SHP77 treated with DMSO at 0.1 percent for 48 hours (cell line): ENCODE results near the gene SPINT2.
"Not testable (repeated sequence)": the region's sequence is repeated elsewhere in the genome, so short reads cannot be mapped to it uniquely, and the experiment has no call there.

Experiments
- DNase-seq: peaks from one replicate; lab custom pipeline; 2025; lab: John Stamatoyannopoulos, UW

The SPINT2 gene

DNA sequence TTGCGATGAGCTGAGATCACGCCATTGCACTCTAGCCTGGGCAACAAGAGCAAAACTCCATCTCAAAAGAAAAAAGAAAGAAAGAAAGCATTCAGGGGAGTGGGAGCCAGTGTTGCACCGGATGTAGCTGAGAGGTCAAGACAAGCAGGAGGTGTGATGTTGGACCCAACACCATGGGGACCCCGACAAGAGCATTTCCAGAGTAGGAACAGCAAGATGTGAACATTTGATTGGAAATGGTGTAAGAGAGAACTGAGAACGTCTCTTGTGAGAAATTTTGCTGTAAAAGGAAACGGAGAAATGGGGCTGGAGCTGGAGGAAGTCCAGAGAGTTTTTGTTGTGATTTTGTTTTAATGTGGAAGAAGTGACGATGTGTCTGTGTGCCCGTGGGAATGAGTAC lies 24.6 kb upstream of the SPINT2 start:
- no peak for DNase-seq

DNA sequence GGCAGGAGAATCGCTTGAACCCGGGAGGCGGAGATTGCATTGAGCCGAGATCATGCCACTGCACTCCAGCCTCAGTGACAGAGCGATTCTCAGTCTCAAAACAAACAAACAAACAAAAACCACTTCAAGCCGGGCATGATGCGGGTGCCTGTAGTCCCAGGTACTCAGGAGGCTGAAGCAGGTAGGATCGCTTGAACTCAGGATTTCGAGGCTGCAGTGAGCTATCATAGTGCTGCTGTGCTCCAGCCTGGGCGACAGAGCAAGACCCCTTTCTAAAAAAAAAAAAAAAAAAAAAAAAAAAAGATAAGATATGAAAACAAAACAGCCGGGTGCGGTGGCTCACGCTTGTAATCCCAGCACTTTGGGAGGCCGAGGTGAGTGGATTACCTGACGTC lies 21.1 kb upstream of the SPINT2 start:
- DNase-seq, result no peak

DNA sequence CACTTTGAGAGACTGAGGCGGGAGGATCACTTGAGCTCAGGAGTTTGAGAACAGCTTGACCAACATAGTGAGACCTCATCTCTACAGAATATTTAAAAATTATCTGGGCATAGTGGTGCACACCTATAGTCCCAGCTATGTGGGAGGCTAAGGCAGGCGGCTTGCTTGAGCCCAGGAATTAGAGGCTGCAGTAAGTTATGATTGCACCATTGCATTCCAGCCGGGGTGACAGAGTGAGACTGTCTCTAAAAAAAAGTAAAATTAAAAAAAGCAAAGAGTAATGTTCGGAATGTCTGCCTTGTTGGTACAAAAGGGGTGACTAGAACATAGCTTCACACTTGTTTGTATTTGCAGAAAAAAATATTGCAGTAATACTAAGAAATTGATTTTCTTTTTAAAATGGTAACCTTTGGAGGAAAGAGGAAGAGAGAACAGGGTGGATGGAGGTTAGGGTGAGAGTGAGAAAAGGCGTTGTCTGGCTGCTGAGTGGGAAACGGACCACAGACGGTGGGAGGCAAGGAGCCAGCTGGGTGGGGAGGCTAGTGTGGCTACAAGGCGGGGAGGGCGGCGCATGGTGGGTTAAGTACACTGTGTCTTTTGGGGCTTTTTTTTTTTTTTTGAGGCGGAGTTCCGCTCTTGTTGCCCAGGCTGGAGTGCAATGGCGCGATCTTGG lies 18.4 kb upstream of the SPINT2 start:
- DNase-seq, result no peak

DNA sequence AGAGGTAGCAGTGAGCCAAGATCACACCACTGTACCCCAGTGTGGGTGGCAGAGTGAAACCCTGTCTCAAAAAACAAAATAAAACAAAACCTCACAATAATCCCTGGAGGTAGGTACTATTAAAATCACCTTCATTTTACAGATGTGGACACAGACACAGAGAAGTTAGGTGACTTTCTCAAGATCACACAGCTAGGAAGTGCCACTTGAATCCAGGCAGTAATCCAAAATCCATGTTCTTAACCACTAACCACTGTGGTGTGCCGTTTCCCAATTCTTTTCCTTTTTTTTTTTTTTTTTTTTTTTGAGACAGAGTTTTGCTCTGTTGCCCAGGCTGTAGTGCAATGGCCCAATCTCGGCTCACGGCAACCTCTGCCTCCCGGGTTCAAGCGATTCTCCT lies 17.2 kb upstream of the SPINT2 start:
- DNase-seq, result no peak

DNA sequence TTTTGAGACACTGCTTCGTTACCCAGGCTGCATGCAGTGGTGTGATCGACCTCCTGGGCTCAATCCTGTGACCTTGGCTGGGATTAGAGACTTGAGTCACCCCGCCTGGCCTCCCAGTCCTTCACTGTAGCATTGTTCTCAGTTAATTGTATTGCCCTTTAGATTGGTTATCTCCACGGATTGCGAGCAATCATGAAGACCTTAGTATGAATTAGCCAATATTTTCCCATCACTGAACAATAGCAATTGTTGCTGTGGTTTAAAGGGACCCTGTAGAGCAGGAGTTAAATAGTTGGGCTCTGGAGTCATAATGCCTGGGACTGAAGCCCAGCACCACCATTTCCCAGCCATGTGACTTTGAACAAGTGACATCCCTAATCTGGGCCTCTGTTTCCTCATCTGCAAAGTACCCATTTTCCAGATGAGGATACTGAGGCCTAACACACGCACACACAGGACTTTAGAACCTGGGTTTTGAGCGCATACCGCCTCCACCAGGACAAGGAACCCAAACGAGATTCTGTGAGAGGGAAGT lies 16.6 kb upstream of the SPINT2 start:
- no peak for DNase-seq

DNA sequence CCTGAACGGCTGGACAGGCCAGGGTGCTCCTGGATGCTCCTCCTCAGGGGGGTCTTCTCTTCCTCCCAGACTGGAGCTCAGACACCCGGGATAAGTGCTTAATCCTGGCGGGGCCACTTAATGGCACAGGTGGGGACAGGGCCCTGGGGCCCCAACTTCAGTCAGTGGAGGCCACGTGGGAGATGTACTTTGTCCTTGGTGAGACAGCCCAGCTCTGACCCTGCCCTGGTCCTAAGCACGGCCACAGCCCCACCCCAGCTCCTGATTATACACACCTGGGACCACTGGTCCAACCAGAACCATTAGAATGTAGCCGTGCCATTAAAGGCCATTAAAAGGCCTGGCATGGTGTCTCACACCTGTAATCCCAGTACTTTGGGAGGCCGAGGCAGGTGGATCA lies 16.0 kb upstream of the SPINT2 start:
- no peak for DNase-seq

DNA sequence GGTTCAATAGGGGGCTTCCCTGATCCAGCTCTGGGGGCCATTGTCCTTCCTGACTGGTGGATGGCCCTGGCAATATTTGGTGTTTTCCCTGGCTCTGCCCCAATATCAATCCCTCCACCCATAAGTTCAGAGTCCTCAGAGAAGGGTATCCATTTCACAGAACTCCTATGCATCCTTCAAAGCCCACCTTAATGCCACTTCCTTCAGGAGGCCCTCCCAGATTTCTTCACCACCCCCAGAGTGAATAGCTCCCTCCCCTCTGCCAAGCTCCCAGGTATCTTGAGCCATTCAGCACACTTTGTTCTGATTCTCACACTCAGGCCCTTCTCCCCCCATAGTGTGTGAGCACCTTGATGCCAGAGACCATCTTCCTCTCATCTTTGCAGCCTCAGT lies 13.9 kb upstream of the SPINT2 start:
- no peak for DNase-seq

DNA sequence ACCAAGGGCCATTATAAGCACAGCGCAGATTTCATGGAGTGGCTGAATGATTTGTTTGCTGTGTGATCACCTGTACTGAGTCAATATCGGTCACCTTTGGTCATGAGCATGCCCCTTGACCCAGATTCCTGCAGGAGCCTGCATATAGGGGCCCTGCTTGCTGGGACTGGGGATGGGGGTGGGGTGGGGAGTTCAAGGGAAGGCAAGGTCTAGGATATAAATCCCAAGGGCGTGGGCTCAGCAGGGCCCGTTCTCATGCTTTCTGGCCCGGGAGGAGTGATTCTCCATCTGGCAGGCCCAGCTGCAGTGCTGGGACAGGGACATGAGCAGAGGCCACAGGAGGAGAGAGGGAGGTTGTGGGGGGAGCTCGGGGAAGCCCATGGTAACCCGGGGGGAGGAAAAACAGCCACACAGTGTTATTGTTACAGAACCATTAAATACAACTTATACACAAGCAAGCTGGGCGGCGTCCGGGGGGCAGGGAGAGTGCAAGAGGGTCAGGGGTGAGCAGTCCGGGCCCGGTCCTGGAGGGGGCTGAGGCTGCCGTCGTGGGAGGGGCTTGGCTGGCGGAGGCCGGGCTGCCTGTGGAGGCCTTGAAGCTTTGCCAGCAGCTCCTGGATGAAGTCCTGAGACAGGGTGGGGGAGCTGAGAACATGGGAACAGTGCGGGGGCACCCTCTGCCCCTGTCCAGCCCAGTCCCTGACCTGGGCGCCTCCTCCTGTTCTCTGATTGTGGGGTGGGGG lies 13.4 kb upstream of the SPINT2 start:
- no peak for DNase-seq

DNA sequence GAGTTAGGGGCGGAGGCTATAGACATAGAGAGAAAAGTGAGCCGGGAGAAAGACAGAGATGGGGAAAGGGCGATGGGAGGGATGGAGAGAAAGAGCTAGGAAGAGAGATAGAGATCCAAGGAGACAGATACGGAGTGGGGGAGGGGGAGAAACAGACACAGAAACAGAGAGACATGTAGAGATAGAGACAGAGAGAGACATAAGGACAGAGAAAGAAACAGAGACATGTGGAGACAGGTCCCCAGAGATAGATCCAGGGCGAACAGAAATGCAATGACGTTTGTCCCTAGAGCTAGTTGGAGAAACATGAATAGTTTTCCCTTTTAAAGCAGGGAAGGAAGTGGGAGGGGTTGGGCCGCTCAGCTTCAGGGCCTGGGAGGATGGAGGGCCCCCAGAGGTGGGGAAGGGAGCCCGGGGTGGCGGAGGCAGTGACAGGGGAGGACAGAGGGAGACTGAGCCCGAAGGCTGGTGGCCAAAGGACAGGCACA lies 12.8 kb upstream of the SPINT2 start:
- no peak for DNase-seq

DNA sequence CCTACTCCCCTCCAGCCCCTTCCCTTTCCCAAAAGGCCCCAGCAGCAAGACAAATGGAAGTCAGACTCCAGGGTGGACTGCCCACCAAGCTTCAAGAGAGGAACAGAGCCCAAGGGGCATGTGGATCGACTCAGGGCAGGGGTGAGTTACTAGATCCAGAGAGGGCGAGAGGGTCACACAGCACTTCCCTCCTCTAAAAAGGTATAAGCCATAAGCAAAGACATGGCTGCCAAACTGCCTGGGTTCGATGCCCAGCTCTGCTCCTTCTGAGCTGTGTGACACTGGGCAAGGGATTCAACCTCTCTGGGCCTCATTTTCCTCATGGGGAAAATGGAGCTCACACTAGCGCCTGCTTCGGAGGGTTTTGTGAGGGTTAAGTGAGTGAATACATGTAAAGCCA lies 12.0 kb upstream of the SPINT2 start:
- no peak for DNase-seq

DNA sequence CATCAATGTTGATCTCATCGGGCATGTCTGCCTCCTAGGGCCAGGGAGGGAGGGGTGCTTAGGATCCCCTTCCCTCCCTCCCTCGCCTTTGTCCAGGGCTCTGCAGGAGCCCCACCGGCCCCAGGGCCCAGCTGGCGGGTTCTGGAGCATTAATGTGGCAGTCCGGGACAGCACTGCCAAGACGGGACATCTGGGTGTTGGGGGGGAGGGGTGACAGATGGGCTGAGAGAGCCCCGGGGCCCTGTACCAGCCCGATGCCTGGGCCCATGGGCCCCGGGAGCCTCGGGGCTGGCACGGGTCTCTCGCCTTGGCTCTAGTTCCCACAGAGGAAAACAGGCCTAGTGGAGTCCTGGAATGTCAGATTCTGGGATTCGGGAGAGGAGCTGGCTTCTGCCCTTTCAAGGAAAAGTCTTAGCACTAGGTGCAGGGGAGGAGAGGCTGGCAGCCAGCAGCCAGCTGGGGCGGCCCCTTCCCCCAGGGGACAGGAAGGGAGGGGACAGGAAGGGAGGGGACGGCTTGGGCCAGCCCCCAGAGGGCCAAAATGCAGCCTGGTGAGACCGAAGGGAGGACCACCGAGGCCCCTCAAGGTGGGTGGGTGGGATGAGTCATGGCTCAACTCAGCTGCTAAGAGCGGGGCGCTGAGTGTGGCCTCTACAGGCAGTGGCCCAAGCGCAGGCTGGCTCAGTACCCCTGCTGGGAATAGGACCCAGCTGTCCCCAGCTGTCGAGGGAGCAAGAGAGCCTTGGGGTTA lies 11.3 kb upstream of the SPINT2 start:
- no peak for DNase-seq

DNA sequence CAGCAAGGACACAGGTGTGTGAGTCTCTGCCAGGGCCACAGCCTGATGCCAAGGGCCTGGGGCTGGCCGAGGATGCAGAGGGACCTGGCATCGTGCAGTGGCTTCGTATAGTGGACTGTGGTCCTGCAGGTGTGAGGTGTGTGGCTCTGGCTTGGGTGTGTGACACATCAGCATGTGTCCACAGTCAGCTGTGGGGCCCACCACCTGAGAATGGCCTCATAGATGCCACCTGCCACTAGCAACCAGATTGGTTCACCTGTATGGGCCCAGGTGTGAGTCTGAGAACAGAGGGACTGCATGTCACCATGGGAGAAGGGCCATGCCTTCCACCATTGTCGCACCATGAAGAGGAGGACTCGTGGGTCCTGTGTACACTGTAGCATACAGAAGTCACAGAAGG lies 10.6 kb upstream of the SPINT2 start:
- no peak for DNase-seq

DNA sequence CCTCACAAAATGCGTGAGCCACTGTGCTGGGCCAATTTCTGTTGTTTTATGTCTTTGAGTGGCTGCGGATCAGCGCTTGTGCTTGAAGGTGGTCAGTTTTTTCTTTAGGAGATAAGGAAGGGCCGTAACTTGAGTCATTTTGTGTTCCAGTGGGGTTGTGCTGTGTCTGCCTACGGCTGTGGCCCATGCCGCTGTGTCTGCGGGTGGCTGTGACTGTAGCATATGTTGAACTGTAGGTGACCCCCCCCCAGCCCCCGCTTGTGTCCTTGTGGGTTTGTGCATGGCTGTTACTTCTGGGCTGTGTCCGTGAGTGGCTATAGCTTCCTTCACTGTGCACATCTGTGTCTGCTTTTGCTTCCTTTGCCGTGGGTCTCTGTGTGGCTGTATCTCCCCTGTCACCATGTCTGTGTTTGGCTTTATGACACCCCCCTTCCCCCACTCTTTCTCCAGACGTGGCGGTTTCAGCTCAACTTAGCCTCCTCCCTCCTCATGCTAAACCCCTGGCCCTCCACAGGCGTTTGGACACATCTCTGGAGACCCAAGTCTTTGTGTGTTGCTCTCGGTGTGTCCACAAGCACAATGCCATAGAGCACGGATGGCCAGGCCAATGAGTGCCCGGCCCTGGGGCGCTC lies 8.9 kb upstream of the SPINT2 start:
- DNase-seq, result no peak

DNA sequence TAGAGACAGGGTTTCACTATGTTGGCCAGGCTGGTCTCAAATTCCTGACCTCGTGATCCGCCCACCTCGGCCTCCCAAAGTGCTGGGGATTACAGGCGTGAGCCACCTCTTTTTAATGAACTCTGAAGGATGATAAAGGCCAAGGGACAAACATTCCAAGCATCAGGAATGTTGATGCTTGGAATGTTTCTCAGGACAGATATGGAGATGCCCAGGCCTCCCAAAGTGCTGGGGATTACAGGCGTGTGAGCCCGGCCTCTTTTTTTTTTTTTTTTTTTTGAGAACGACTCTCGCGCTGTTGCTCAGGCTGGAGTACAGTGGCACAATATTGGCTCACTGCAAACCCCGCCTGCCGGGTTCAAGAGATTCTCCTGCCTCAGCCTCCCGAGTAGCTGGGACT lies 2.4 kb upstream of the SPINT2 start:
- not testable (repeated sequence) for DNase-seq

DNA sequence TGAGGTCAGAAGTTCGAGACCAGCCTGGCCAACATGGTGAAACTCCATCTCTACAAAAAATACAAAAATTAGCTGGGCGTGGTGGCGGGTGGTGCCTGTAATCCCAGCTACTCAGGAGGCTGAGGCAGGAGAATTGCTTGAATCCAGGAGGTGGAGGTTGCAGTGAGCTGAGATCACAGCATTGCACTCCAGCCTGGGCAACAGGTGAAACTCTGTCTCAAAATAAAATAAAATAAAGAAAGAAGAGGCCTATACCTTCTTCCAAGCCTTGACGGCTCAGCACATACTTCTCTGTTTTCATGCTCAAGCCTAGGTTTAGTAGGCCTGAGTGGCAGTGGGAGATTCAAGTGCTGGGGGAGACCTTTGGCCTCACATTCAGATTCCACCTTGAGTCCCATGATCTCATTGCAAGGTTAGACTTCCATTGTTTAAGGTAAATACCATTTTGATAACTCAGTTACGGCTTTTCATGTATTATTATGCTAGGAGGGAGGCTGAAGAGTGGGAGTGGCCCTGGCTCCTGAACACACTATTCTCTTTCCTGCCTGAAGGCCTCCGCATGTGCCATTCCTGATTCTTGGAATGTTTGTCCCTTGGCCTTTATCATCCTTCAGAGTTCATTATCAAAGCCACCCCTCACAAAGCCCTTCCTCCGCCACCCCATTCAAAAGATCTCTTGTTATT lies 1.6 kb upstream of the SPINT2 start:
- DNase-seq, result no peak

DNA sequence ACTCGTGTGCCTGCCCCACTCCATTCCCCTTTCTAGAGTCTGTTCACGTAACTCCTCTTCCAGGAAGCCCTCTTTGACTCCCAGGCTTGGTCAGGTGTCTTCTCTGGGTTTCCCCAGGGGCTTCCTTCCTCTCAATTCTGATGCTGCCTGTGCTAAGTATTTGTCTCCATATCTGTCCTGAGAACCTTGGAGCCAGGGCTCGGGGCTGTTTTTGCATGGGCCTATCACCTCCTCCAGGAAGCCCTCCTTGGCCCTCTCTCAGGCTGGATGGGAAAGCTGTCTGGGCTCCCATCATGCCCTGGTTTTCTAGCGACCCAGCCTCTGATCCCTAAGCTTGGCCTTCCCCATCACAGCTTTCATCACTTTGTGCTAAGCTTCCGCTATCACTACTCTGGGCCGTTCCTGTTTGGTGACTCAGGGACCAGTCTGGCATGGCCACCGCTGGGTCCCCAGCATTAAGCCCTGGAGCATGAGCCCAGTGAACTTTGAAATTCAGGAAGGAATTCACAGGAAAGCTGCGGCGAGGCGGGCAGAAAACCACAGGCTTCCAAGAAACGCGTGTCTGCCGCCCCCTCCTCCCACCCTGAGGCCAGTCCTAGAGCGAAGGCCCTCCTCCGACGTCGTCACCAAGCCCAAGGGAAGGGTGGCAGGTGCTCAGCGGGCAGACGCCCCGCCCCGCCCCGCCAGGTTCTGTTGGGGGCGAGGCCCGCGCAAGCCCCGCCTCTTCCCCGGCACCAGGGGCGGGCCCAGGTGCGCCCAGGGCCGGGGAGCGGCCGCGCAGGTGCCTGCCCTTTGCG lies 486 bp upstream of the SPINT2 start:
- DNase-seq, result no peak

DNA sequence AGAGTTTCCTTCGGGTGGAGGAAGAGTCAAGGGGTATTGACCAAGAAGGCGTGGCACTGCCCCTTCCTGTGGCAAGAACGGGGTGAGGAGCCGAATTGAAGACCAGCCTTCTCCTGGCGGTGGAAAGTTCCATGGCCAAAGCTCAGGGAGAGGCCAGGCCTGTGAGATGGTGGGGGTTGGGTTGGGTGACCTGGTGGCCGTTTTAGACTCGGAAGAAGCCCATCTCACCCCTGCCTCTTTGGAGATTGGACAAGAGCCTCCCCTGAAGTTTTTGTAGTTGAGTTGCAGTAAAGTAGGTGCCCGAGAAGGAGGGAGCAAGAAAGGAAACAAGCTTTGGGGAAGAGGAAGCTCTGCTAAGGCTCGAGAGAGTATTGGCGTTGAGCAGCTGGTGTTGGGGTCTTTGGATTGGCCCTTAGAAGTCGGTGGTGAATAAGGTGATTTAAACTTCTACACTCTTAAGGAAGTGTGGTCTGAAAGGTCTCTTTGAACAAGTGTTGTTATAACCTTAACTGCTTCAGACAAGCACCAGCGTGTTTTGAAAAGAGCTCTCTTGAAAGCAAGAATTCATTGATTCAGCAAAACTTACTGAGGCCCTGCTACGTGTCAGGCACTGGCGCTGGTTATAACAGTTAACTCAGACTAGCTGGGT lies 964 bp downstream of the SPINT2 start:
- DNase-seq, result no peak

DNA sequence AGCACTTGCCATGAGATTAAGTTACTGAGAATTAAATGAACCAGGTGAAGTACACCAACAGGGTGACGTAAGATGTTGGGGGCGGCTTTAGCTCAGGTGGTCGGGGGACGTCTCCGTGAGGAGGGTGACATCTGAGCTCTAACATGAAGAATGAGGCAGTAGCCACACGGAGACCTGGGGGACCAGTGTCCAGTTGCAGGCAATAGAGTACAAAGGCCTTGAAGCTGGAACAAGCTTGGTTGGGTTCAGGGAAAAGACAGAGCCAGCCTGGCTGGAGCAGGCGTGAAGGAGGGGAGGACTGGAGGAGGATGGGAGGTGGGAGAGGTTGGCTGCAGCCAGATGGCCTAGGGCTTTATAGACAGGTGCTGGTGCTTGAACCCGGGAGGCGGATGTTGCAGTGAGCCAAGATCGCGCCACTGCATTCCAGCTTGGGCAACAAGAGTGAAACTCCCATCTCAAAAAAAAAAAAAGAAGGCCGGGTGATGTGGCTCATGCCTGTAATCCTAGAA lies 1.6 kb downstream of the SPINT2 start:
- DNase-seq, result no peak

DNA sequence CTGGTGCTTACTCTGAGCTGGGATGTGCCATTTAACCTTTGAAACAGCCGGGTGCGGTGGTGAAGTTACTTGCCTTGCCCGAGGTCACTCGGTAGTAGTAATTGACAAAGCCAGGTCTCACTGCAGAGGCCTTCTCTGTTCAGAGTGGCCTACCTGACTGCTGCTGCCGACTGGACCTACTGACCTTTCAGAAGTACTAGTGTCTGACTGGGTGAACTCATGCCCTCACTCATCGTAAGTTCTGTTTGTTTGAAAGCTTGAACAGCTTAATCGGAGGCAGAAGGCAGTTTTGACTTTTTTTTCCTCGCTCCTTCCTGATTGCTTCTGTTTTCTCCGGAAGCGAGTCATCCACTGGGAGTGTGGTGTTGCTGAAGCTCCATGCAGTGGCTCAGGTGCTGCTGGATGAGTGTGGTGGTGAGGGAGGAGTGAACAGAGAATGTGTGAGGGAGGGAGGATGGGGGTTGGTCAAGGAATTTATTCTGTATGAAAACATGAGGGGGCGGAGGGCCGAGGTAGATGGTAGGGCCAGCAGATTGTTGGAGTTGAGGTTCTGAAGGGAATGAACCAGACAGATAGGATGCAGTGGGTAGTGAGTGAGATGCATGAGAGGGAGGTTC lies 2.7 kb downstream of the SPINT2 start:
- no peak for DNase-seq
